Dedifferentiated amniotic fluid mesenchymal stem cell (primary cell): ENCODE results near the gene MS4A3.
"Not testable (repeated sequence)": the region's sequence is repeated elsewhere in the genome, so short reads cannot be mapped to it uniquely, and the experiment has no call there.

ENCODE experiments used
- DNase-seq: peaks from one replicate; pipeline ENCODE4 v3.0.0-alpha.2; 2016; ENCODE audit errors: extremely low spot score

MS4A3 gene

GRCh38 chr11:60095477-60096120 is 39.1 kb downstream of the MS4A3 start:
- no peak for DNase-seq

- DNase-seq = no peak
Observed at GRCh38 chr11:60097189-60097588, 40.7 kb downstream of the MS4A3 start.

- DNase-seq = no peak
Observed at GRCh38 chr11:60098508-60098907, 42.0 kb downstream of the MS4A3 start.

- DNase-seq = no peak
Observed at GRCh38 chr11:60100516-60100915, 44.1 kb downstream of the MS4A3 start.

- not testable (repeated sequence) for DNase-seq
Observed at GRCh38 chr11:60101368-60101767, 44.9 kb downstream of the MS4A3 start.

GRCh38 chr11:60104471-60105115 is 48.1 kb downstream of the MS4A3 start:
- not testable (repeated sequence) for DNase-seq

- DNase-seq = not testable (repeated sequence)
Observed at GRCh38 chr11:60108631-60109030, 52.2 kb downstream of the MS4A3 start.

GRCh38 chr11:60111793-60112192 is 55.3 kb downstream of the MS4A3 start:
- DNase-seq = no peak

- DNase-seq = no peak
Observed at GRCh38 chr11:60116996-60117790, 60.7 kb downstream of the MS4A3 start.

- no peak for DNase-seq
Observed at GRCh38 chr11:60118338-60118737, 61.9 kb downstream of the MS4A3 start.

GRCh38 chr11:60119710-60120109 is 63.2 kb downstream of the MS4A3 start:
- no peak for DNase-seq
